ENCODE results near the gene TRABD.

DNA sequence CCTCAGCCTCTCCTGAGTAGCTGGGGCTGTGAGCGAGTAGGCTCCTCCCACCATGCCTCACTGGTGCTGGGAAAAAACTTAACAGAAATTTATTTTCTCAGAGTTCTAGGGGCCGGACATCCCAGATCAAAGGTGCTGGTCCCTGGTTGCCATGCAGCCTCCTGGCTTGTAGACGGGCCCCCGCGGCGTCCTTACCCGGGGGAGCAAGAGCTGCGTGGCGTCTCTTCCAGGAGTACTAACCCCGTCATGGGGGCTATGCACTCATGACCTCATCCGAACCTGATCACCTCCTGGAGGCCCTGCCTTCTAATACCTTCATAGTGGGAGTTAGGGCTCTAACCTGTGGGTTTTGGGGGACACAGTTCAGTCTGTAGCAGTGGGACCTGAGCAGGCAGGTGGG, 2.6 kb downstream of the TRABD start:
- TF ChIP-seq CTCF (IDR thresholded peaks at IDR 0.05) (no peak), POLR2A (IDR thresholded peaks at IDR 0.05) (no peak)

All from testis (tissue), 2 donors.